ENCODE data around the gene FUT6.

- TF ChIP-seq CTCF (IDR thresholded peaks at IDR 0.05), result no peak
- no peak for TF ChIP-seq POLR2AphosphoS5 (IDR thresholded peaks at IDR 0.05; ENCODE audit: low read depth, low read length)
- TF ChIP-seq TCF7L2 (IDR thresholded peaks at IDR 0.05; ENCODE audit: low read depth, low read length), result no peak
- TF ChIP-seq SIN3A (IDR thresholded peaks at IDR 0.05; ENCODE audit: borderline replicate concordance, insufficient read depth, low read depth, low read length), result no peak
- TF ChIP-seq REST (IDR thresholded peaks at IDR 0.05; ENCODE audit: insufficient read depth in 1 of 2, low read depth in 2 of 2, low read length in 1 of 2), result no peak
Measured at GRCh38 chr19:5782945-5783919, 56.3 kb downstream of the FUT6 start.
